ENCODE results near the gene LRRC59. TPM values are rescaled to one million over a fixed set of nuclear protein-coding genes. Genes with fewer than 3 reads are reported as not detected.

LRRC59 gene
- polyA plus RNA-seq (ENCODE audit: low read depth in 6 of 6), result 10 to 100 TPM; 15.4 to 29.2 (median 20.0) TPM

- peaks cover 0 to 5% (median 0%) of the 10 kb centered on the region in 3 donors for H3K27me3 Mint-ChIP-seq
- H3K27ac Mint-ChIP-seq, result peak within 1 kb of the TSS; percentile 78 to 97 (median 91)
- ATAC-seq (ENCODE audit: low read depth in 2 of 2) (peak; percentile 96 to 97), DNase-seq (peak; percentile 93)
- peaks cover 0 to 17% of the 10 kb centered on the region in 2 donors for H3K36me3 Mint-ChIP-seq
- H3K9me3 Mint-ChIP-seq, result peaks cover 0 to 3% (median 0%) of the 10 kb centered on the region in 7 donors
- peak within 1 kb of the TSS; percentile 83 to 95 (median 92) for H3K4me3 Mint-ChIP-seq
- peaks cover 28 to 45% (median 34%) of the 10 kb centered on the region in 3 donors for H3K4me1 Mint-ChIP-seq
Observed at GRCh38 chr17:50397111-50397918, at the start of gene LRRC59. Gene LRRC59 (minus strand): TSS chr17:50397523. CDS start chr17:50397317, 206 bp downstream.

GRCh38 chr17:50445730-50446325 is 48.5 kb upstream of the LRRC59 start:
- Mint-ChIP-seq H3K36me3 (no peaks in the 10 kb centered on the region), H3K4me1 (peaks cover 0 to 6% (median 0%) of the 10 kb centered on the region in 3 donors), H3K4me3 (no peak overlapping the region), H3K27ac (peak overlapping the region in 1 of 6 donors; percentile 82), H3K27me3 (no peaks in the 10 kb centered on the region), H3K9me3 (peaks cover 0 to 2% (median 0%) of the 10 kb centered on the region in 7 donors)
- DNase-seq (no peak), ATAC-seq (ENCODE audit: low read depth in 2 of 2) (no peak)

DNA sequence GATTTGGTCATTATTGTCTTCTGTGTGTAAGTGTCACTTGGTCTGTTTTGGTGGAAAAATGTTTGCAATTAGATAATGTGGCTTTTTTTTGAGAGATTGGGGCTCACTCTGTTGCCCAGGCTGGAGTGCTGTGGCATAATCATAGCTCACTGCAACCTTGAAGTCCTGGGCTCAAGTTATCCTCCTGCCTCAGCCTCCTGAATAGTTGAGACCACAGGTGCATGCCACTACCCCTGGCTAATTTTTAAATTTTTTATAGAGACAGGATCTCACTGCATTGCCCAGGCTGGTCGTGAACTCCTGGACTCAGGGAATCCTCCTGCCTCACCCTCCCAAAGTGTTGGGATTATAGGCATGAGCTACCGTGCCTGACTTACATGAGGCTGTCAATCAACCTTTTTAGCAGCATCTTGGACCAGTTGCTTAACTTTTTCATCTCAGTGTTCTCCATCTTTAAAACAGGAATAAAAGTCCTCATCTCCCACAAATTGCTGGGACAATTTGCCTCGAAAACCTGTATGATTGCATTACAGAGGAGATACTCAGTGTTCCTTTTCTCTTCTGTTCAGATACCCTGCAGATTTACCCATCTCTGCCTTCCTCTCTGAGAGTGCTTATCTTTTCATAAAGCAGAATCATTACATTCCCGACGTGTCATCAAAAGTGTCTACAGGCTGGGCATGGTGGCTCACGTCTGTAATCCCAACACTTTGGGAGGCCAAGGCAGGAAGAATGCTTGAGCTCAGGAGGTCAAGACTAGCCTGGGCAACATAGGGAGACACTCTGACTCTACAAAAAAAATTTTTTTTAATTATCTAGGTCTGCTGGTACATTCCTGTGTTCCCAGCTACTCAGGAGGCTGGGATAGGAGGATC is 47.8 kb upstream of the LRRC59 start:
- H3K27ac Mint-ChIP-seq, result no peak overlapping the region
- H3K4me3 Mint-ChIP-seq, result no peak overlapping the region
- DNase-seq (no peak), ATAC-seq (ENCODE audit: low read depth in 2 of 2) (no peak)
- no peaks in the 10 kb centered on the region for H3K36me3 Mint-ChIP-seq
- peaks cover 2 to 10% (median 3%) of the 10 kb centered on the region in 3 donors for H3K4me1 Mint-ChIP-seq
- no peaks in the 10 kb centered on the region for H3K27me3 Mint-ChIP-seq
- H3K9me3 Mint-ChIP-seq, result no peaks in the 10 kb centered on the region

DNA sequence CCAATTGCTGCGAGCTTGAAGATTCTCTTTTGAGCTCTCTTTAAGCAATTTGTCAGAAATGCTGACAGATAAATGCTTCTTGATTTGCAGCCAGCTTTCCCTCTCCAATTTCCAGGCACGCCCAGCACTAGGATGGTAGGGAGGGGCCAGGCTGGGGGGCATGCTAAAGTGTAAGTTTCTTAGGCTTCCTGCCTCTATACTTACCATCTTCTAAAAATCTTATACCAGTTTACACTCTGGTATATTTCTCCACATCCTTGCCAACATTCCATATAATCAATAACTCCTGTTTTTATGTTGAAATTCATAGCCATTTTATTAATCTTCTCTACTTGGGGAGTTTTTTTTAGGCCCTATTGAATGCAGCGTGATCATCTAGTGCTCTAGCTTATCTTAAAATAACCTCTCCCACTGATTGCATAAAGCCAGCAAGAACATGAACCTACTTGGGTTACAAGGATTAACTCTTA is 46.2 kb upstream of the LRRC59 start:
- Mint-ChIP-seq H3K9me3 (no peaks in the 10 kb centered on the region), H3K36me3 (peaks cover 0 to 4% of the 10 kb centered on the region in 2 donors), H3K27me3 (no peaks in the 10 kb centered on the region), H3K4me1 (peaks cover 2 to 10% (median 3%) of the 10 kb centered on the region in 3 donors), H3K4me3 (no peak overlapping the region), H3K27ac (no peak overlapping the region)
- DNase-seq (no peak), ATAC-seq (ENCODE audit: low read depth in 2 of 2) (no peak)

DNA sequence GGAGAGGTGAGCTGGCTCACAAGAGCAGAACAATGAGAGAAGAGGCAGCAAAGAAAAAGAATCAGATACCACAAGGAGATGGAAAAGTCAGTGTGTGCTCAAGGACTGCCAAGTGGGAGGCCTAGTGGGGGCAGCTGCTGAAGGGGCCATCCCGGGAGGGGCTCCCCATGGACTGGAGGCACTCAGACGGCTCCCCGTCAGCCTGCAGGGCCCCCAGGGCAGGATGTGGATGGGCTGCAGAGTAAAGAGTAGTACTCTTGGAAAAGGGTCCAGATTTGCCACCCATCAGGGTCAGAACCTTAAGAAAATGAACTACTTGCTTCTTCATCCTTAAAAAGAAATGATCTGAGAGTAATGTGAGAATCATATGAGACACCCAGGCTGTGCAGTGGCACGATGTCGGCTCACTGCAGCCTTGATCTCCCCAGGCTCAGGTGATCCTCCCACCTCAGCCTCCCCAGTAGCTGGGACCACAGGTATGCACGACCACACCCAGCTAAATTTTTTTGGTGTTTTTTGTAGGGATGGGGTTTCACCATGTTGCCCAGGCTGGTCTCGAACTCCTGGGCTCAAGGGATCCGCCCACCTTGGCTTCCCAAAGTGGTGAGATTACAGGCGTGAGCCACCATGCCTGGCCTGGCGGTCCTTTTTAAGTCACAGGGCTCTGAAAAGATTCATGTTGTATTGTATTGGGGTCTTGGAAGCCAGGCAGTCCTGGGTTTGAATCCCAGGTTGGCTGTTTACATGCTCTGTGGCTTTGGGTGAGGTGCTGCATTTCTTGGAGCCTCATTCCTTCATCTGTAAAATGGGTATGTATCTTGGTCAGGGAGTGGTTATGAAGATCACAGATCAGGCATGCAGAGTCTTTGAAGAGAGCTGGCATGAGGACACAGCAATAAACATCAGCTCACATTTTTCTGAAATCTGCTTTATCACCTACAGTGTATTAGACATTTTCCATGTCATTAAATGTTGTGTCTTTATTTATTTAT is 43.8 kb upstream of the LRRC59 start:
- DNase-seq (no peak), ATAC-seq (ENCODE audit: low read depth in 2 of 2) (no peak)
- Mint-ChIP-seq H3K27ac (peak overlapping the region in 1 of 6 donors; percentile 47), H3K4me3 (no peak overlapping the region), H3K27me3 (no peaks in the 10 kb centered on the region), H3K36me3 (peaks cover 0 to 4% of the 10 kb centered on the region in 2 donors), H3K9me3 (no peaks in the 10 kb centered on the region), H3K4me1 (peaks cover 2 to 4% (median 3%) of the 10 kb centered on the region in 3 donors)

GRCh38 chr17:50440172-50440837 is 43.0 kb upstream of the LRRC59 start:
- H3K27ac Mint-ChIP-seq, result peak overlapping the region in 1 of 6 donors; percentile 47

DNA sequence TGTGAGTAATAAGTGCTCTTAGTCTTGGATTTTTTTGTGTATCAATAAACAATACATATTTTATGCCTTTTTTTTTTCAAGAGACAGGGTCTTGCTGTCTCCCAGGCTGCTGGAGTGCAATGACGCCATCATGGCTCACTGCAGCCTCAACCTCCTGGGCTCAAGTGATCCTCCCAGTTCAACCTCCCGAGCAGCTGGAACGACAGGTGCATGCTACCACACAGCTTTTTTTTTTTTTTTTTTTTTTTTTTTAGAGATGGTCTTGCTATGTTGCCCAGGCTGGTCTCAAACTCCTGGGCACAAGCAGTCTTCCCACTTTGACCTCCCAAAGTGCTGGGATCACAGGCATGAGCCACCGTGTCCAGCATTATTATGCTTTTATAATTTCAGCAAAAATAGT is 41.7 kb upstream of the LRRC59 start:
- Mint-ChIP-seq H3K4me3 (no peak overlapping the region), H3K36me3 (peaks cover 0 to 4% of the 10 kb centered on the region in 2 donors), H3K27ac (peak overlapping the region in 1 of 6 donors; percentile 9), H3K4me1 (peaks cover 2 to 4% (median 3%) of the 10 kb centered on the region in 3 donors), H3K27me3 (no peaks in the 10 kb centered on the region), H3K9me3 (no peaks in the 10 kb centered on the region)
- no peak for ATAC-seq (ENCODE audit: low read depth in 2 of 2)
- DNase-seq, result no peak

More at GRCh38 chr17:50440172-50440837, 43.0 kb upstream of the LRRC59 start:
- Mint-ChIP-seq H3K27me3 (no peaks in the 10 kb centered on the region), H3K9me3 (no peaks in the 10 kb centered on the region), H3K36me3 (peaks cover 0 to 4% of the 10 kb centered on the region in 2 donors), H3K4me1 (peaks cover 2 to 4% (median 3%) of the 10 kb centered on the region in 3 donors), H3K4me3 (peak overlapping the region in 2 of 8 donors; percentile 35 to 47)
- DNase-seq (no peak), ATAC-seq (ENCODE audit: low read depth in 2 of 2) (no peak)

GRCh38 chr17:50437409-50437808 is 40.1 kb upstream of the LRRC59 start:
- peaks cover 2 to 4% (median 3%) of the 10 kb centered on the region in 3 donors for H3K4me1 Mint-ChIP-seq
- no peaks in the 10 kb centered on the region for H3K27me3 Mint-ChIP-seq
- ATAC-seq (ENCODE audit: low read depth in 2 of 2), result no peak

DNA sequence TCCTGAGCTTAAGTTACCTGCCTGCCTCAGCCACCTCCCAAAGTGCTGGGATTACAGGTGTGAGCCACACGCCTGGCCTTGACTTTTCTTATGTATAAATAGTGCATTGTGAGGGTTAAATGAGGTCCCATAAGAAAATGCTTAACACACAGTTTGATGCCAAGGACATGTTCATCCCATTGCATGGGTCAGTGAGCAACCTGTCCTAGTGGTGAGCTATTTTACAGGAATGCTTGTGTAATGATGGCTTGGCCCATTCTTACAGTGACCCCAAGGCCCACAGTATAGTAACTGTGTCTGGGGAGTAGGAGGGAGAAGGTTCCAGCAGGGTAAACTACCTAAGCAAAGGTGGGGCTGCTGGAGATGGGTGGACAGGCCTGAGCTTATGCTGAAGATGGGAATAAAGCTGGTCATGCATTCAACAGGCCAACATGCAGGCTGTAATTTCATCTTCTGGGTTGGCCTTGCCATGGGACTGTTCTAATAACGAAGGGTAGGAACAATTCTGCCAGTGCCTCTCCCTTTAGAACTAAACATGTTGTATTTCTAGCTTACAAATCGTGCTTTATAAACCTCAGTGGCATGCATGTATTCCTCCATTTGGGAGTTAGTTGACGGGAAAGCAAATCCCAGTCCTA is 34.9 kb upstream of the LRRC59 start:
- Mint-ChIP-seq H3K9me3 (no peaks in the 10 kb centered on the region), H3K4me1 (peaks cover 0 to 17% (median 11%) of the 10 kb centered on the region in 3 donors), H3K4me3 (no peak overlapping the region), H3K36me3 (no peaks in the 10 kb centered on the region), H3K27me3 (no peaks in the 10 kb centered on the region), H3K27ac (no peak overlapping the region)
- DNase-seq, result no peak
- no peak for ATAC-seq (ENCODE audit: low read depth in 2 of 2)

More at GRCh38 chr17:50437409-50437808, 40.1 kb upstream of the LRRC59 start:
- no peak for DNase-seq
- Mint-ChIP-seq H3K4me3 (no peak overlapping the region), H3K27ac (no peak overlapping the region), H3K9me3 (no peaks in the 10 kb centered on the region), H3K36me3 (peaks cover 0 to 4% of the 10 kb centered on the region in 2 donors)

- Mint-ChIP-seq H3K4me1 (peaks cover 6 to 25% (median 19%) of the 10 kb centered on the region in 3 donors), H3K27me3 (no peaks in the 10 kb centered on the region), H3K27ac (peak overlapping the region in 2 of 6 donors; percentile 41 to 53), H3K36me3 (no peaks in the 10 kb centered on the region), H3K4me3 (peak overlapping the region in 1 of 8 donors; percentile 47), H3K9me3 (no peaks in the 10 kb centered on the region)
- DNase-seq (no peak), ATAC-seq (ENCODE audit: low read depth in 2 of 2) (no peak)
Observed at GRCh38 chr17:50430821-50431618, 33.7 kb upstream of the LRRC59 start.

DNA sequence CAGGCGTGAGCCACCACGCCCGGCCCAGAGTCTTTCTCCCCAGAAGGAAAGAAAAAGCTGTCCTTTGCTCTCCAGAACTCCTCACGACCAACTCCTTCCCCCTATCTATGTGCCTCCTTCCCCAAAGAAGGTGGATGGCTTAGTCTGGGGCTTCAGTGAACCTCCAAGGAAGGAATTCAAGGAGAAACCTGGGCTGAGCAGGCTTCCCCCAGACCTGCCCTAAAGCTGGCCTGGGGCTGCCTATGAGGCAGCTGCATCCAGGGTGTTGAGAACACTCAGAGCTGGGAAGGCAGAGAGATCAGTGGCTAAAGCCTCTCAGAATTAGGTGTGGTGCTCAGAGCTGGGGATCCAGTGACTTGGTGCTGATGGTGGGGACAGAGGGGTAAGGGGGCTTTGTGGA is 32.5 kb upstream of the LRRC59 start:
- Mint-ChIP-seq H3K27ac (no peak overlapping the region), H3K4me3 (peak overlapping the region in 1 of 8 donors; percentile 10), H3K9me3 (no peaks in the 10 kb centered on the region), H3K27me3 (no peaks in the 10 kb centered on the region), H3K36me3 (no peaks in the 10 kb centered on the region), H3K4me1 (peaks cover 10 to 31% (median 24%) of the 10 kb centered on the region in 3 donors)
- no peak for ATAC-seq (ENCODE audit: low read depth in 2 of 2)
- DNase-seq, result no peak

Data from naive B cell (primary cell).